DOHH2 (cell line): Measurements from ENCODE around the gene RGS1.

ENCODE experiments used
- CTCF ChIP-seq: fragments of 200-600 bp; sonication (generic); IDR thresholded peaks from one replicate; pipeline ENCODE4 v1.5.1; 2014; ENCODE audit warnings: antibody characterized with exemption, mild to moderate bottlenecking, low read depth, low read length; ENCODE audit not compliant: poor library complexity, severe bottlenecking
- EZH2phosphoT487 ChIP-seq: fragments of 200-600 bp; sonication (generic); IDR thresholded peaks from 2 replicates; pipeline ENCODE4 v1.6.1; 2017; ENCODE audit warnings: borderline replicate concordance, mild to moderate bottlenecking, antibody characterized with exemption, low read length, moderate library complexity, mixed read lengths

DNA sequence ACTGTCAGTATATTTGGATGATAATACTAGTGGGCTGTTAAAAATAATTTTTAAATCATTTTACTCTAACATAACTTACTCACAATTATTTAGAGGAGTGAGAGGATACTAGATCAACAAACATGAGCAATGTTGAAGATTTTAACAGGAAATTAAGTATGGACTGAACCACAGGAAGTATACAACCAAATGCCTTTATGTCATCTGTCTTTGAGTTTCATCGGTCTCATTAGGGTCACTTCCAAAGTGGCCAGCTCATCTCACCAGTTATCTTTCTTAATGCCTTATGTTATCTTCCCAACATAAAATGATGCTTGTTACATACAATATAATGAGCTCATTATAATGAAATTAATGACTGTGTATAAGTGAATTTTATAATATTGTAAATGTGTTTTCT is 1.5 kb upstream of the RGS1 start:
- TF ChIP-seq CTCF (no peak), EZH2phosphoT487 (no peak)
